K562 (cell line): ENCODE data around the gene SNX25. TPM values are rescaled to one million over a fixed set of nuclear protein-coding genes. Genes with fewer than 3 reads are reported as not detected.

Source experiments
- ATAC-seq: fragments of 200-7000 bp; cut with Tn5 transposase; 3 replicates; pipeline ENCODE4 v1.9.1; 2020; ENCODE audit warnings: moderate library complexity
- BruUV-seq: library from RNA; stranded (reverse); fragments of 400-500 nt; replicated peaks from 2 replicates; lab custom pipeline; 2021; lab: Mats Ljungman, UMichigan
- CTCF ChIA-PET: fragments of 300-600 bp; formaldehyde crosslinking; extraction: SDS; loops from one replicate; lab custom pipeline; 2021; ENCODE audit warnings: low intra/inter-chr PET ratio; lab: Yijun Ruan, JAX
- POLR2A ChIA-PET: fragments of 300-600, 350-650 bp; sonication (Branson Sonifier 250); formaldehyde crosslinking; extraction: SDS; loops from one replicate; lab custom pipeline; 2021; ENCODE audit warnings: antibody characterized with exemption, inconsistent platforms; lab: Yijun Ruan, JAX
- DNase-seq, 4 experiments: peaks; one replicate each; pipeline versions ENCODE4 v3.0.0 to v3.0.0-alpha.2; 2011 to 2018; ENCODE audit warnings: low spot score in 3 of 4, mixed read lengths in 3 of 4; ENCODE audit errors: extremely low read depth in 1 of 4
- FAIRE-seq: peaks from 2 replicates; lab custom pipeline; 2011; peaks lifted over from hg19 to GRCh38; lab: Jason Lieb, UNC
- H2AFZ ChIP-seq: 2 replicates; pipeline ENCODE4 v1.6.0; 2011; ENCODE audit warnings: low read depth, low read length, control low read depth, inconsistent platforms
- H3K27ac ChIP-seq: fragments of 200-600 bp; 3 replicates; pipeline ENCODE4 v1.8.0; 2011; ENCODE audit warnings: low read depth, mild to moderate bottlenecking, control low read depth, inconsistent platforms, low read length, moderate library complexity, mixed read lengths; ENCODE audit errors: extremely low read depth
- H3K27me3 ChIP-seq, 2 experiments: fragments of 300-600 bp in 1 of 2; 2 replicates in 1 of 2; 3 replicates in 1 of 2; pipeline versions ENCODE4 v1.6.0 to v1.8.0; 2011; ENCODE audit warnings: inconsistent platforms in 2 of 2, low read length in 2 of 2, mild to moderate bottlenecking in 1 of 2, mixed read lengths in 1 of 2, moderate library complexity in 1 of 2; ENCODE audit not compliant: control insufficient read depth in 2 of 2, insufficient read depth in 2 of 2
- H3K36me3 ChIP-seq: fragments of 300-600 bp; 3 replicates; pipeline ENCODE4 v1.8.0; 2011; ENCODE audit warnings: mild to moderate bottlenecking, low read length, inconsistent platforms; ENCODE audit not compliant: control insufficient read depth, insufficient read depth
- H3K4me1 ChIP-seq, 2 experiments: fragments of 200-600 bp in 1 of 2; replicated peaks in 1 of 2; 2 replicates in 1 of 2; 3 replicates in 1 of 2; pipeline versions ENCODE4 v1.5.1 to v1.8.0; 2011; ENCODE audit warnings: inconsistent platforms in 2 of 2, low read length in 2 of 2, mild to moderate bottlenecking in 1 of 2, mixed read lengths in 1 of 2, moderate library complexity in 1 of 2; ENCODE audit not compliant: control insufficient read depth in 2 of 2, insufficient read depth in 2 of 2
- H3K4me2 ChIP-seq: 2 replicates; pipeline ENCODE4 v1.6.1; 2011; ENCODE audit warnings: low read length, control low read depth, inconsistent platforms, mixed read lengths; ENCODE audit not compliant: insufficient read depth
- H3K4me3 ChIP-seq: fragments of 200-600 bp; sonication (generic), shearing (Covaris generic); 2 replicates; pipeline ENCODE4 v1.5.1; 2016; ENCODE audit warnings: control low read depth, inconsistent platforms
- H3K79me2 ChIP-seq: fragments of 200-600 bp; 3 replicates; pipeline ENCODE4 v1.8.0; 2011; ENCODE audit warnings: low read length, inconsistent platforms; ENCODE audit not compliant: control insufficient read depth, insufficient read depth
- H3K9ac ChIP-seq, 2 experiments: 2 replicates each; pipeline versions ENCODE4 v1.6.0 to v1.6.1; 2011; ENCODE audit warnings: low read depth in 2 of 2, low read length in 2 of 2, control low read depth in 1 of 2, inconsistent platforms in 1 of 2, mild to moderate bottlenecking in 1 of 2, mixed read lengths in 1 of 2; ENCODE audit not compliant: insufficient read depth in 1 of 2
- H3K9me1 ChIP-seq: one replicate; pipeline ENCODE4 v1.6.0; 2011; ENCODE audit warnings: inconsistent platforms, mild to moderate bottlenecking, low read length, moderate library complexity; ENCODE audit not compliant: control insufficient read depth, insufficient read depth
- H3K9me3 ChIP-seq: replicated peaks from 2 replicates; pipeline ENCODE4 v1.5.1; 2011; ENCODE audit warnings: low read depth, low read length, inconsistent platforms; ENCODE audit not compliant: control insufficient read depth, insufficient read depth
- H4K20me1 ChIP-seq: replicated peaks from 2 replicates; pipeline ENCODE4 v1.6.1; 2011; ENCODE audit warnings: low read length, inconsistent platforms, mixed read lengths; ENCODE audit not compliant: control insufficient read depth, insufficient read depth
- FOXA1 ChIP-seq: fragments of 450-650 bp; IDR thresholded peaks from 2 replicates; pipeline ENCODE4 v1.6.1; 2016; ENCODE audit warnings: mild to moderate bottlenecking, borderline replicate concordance
- GTF2A2 ChIP-seq: IDR thresholded peaks from 2 replicates; pipeline ENCODE4 v1.6.1; 2016; ENCODE audit warnings: mild to moderate bottlenecking, missing genetic modification characterization, missing compliant biosample characterization
- KAT2B ChIP-seq: IDR thresholded peaks from one replicate; pipeline ENCODE4 v1.6.1; 2012; ENCODE audit warnings: low read depth, mild to moderate bottlenecking, control low read depth, inconsistent platforms, low read length, moderate library complexity
- MEF2A ChIP-seq: IDR thresholded peaks from 2 replicates; pipeline ENCODE4 v1.6.1; 2011; ENCODE audit warnings: low read depth, mild to moderate bottlenecking, low read length, moderate library complexity; ENCODE audit not compliant: control insufficient read depth
- MGA ChIP-seq: fragments of 450-650 bp; IDR thresholded peaks from 2 replicates; pipeline ENCODE4 v1.6.1; 2016; ENCODE audit warnings: mild to moderate bottlenecking, moderate library complexity
- ZC3H8 ChIP-seq: fragments of 450-650 bp; IDR thresholded peaks from 2 replicates; pipeline ENCODE4 v1.6.1; 2017
- ZNF398 ChIP-seq: fragments of 250-450 bp; sonication (Bioruptor Pico); IDR thresholded peaks from 2 replicates; pipeline ENCODE4 v1.8.0; 2021; ENCODE audit warnings: moderate library complexity, mild to moderate bottlenecking, inconsistent platforms
- ZNF449 ChIP-seq: fragments of 250-450 bp; sonication (Bioruptor Pico); IDR thresholded peaks from 2 replicates; pipeline ENCODE4 v1.8.0; 2022; ENCODE audit warnings: moderate library complexity, mild to moderate bottlenecking, inconsistent platforms
- ZSCAN29 ChIP-seq: fragments of 450-650 bp; IDR thresholded peaks from 2 replicates; pipeline ENCODE4 v1.6.1; 2017
- in situ Hi-C: fragments of 300-500 bp; cut with MboI; formaldehyde crosslinking; loops from 4 replicates; pipeline ENCODE4 v1.15.0; 2018; ENCODE audit warnings: inconsistent platforms, mixed read lengths
- intact Hi-C: fragments of 100-400 bp; cut with micrococcal nuclease; formaldehyde crosslinking; loops from 2 replicates; pipeline ENCODE4 v1.14.2; 2022
- polyA plus RNA-seq, 8 experiments: library from polyadenylated mRNA; depleted of rRNA in 4 of 8; stranded (reverse) in 5 of 8; unstranded in 3 of 8; fragments of >200 nt; fragmentation: Nextera tagmentation in 2 of 8; fragmentation: Illumina TruSeq in 1 of 8; extraction: Ambion mirVana in 2 of 8; extraction: Trizol in 1 of 8; gene quantifications; 2 replicates each; pipeline versions ENCODE4 v1.2.1 to v1.2.3, GENCODE V29; 2011 to 2014; ENCODE audit warnings: inconsistent platforms in 1 of 8, missing spikeins in 1 of 8
- total RNA-seq, 7 experiments: library from RNA; depleted of rRNA in 6 of 7; stranded (reverse); fragments of >200 nt in 6 of 7; fragmentation: Illumina TruSeq in 2 of 7; extraction: Trizol in 2 of 7; gene quantifications; 2 replicates each; pipeline versions ENCODE4 v1.2.1 to v1.2.3, GENCODE V29; 2011 to 2021; ENCODE audit warnings: low replicate concordance in 1 of 7

Gene SNX25
- total and polyA plus RNA-seq, 9 of the 15 experiments (the other 6 are each of a cell fraction or from before 2014, with no cell fraction given), result 2.5 to 23.4 (median 13.3) TPM

- H3K79me2 ChIP-seq, result peaks cover 3% of the 10 kb centered on the region
- DNase-seq (no peak), ATAC-seq (no peak), FAIRE-seq (no peak)
- no peaks in the 10 kb centered on the region; a peak in 1 of 5 replicates for H3K4me1 ChIP-seq
- ChIA-PET POLR2A (interaction anchor here (0.8 kb wide), 1 partner anchor 722 kb away, joined by 3 read pairs; no protein-coding TSS in a partner anchor), CTCF (no interaction called here)
- H3K27me3 ChIP-seq, result no peaks in the 10 kb centered on the region
- H3K36me3 ChIP-seq, result no peaks in the 10 kb centered on the region
- no peak overlapping the region for H3K9ac ChIP-seq
- intact Hi-C loops, result no loop called here
- in situ Hi-C loops, result no loop called here
- no peak overlapping the region for H3K4me2 ChIP-seq
- no peaks in the 10 kb centered on the region for H3K9me3 ChIP-seq
- H3K4me3 ChIP-seq, result no peak overlapping the region
- no TSS peak for BruUV-seq
- no peak overlapping the region for H3K27ac ChIP-seq
- H4K20me1 ChIP-seq, result 0 out of 2 replicates have a peak, but pooled peaks cover 3% of the 10 kb centered on the region
- H2AFZ ChIP-seq, result no peak overlapping the region
- H3K9me1 ChIP-seq, result no peaks in the 10 kb centered on the region
- TF ChIP-seq ZNF398 (CRISPR knock-in tag) (no peak), ZSCAN29 (no peak), FOXA1 (no peak), GTF2A2 (tag) (no peak), ZC3H8 (no peak), ZNF449 (CRISPR knock-in tag) (no peak), KAT2B (no peak), MEF2A (no peak), MGA (no peak)
Observed at GRCh38 chr4:185222598-185222997, 13.2 kb downstream of the SNX25 start.
